Ishikawa (cell line): ENCODE data around the gene CSTPP1.

ENCODE experiments used
- CEBPB ChIP-seq: IDR thresholded peaks from 2 replicates; pipeline ENCODE4 v1.6.1; 2012
- CREB1 ChIP-seq: IDR thresholded peaks from 2 replicates; pipeline ENCODE4 v1.6.1; 2012; ENCODE audit warnings: low read depth
- EGR1 ChIP-seq: IDR thresholded peaks from 2 replicates; pipeline ENCODE4 v1.6.1; 2012
- EP300 ChIP-seq: IDR thresholded peaks from 2 replicates; pipeline ENCODE4 v1.6.1; 2012; ENCODE audit warnings: borderline replicate concordance
- FOXM1 ChIP-seq: IDR thresholded peaks from 2 replicates; pipeline ENCODE4 v1.6.1; 2012; ENCODE audit warnings: low read depth, borderline replicate concordance
- NFIC ChIP-seq: IDR thresholded peaks from 2 replicates; pipeline ENCODE4 v1.6.1; 2012
- RAD21 ChIP-seq: IDR thresholded peaks from 2 replicates; pipeline ENCODE4 v1.6.1; 2012; ENCODE audit warnings: low read depth
- TAF1 ChIP-seq: IDR thresholded peaks from 2 replicates; pipeline ENCODE4 v1.6.1; 2012; ENCODE audit warnings: low read depth, mild to moderate bottlenecking
- TCF12 ChIP-seq: IDR thresholded peaks from 2 replicates; pipeline ENCODE4 v1.6.1; 2012; ENCODE audit warnings: low read depth
- TEAD4 ChIP-seq: IDR thresholded peaks from 2 replicates; pipeline ENCODE4 v1.6.1; 2012
- YY1 ChIP-seq: IDR thresholded peaks from 2 replicates; pipeline ENCODE4 v1.6.1; 2012; ENCODE audit warnings: low read depth
- ZBTB7A ChIP-seq: IDR thresholded peaks from 2 replicates; pipeline ENCODE4 v1.6.1; 2012; ENCODE audit warnings: low read depth
- TF ChIP-seq, protein P1 (sequence below): IDR thresholded peaks from 2 replicates; pipeline ENCODE4 v1.6.1; 2012; ENCODE audit warnings: low read depth, mild to moderate bottlenecking
- TF ChIP-seq, protein P2 (sequence below): IDR thresholded peaks from 2 replicates; pipeline ENCODE4 v1.6.1; 2012
- TF ChIP-seq, protein P3 (sequence below): IDR thresholded peaks from 2 replicates; pipeline ENCODE4 v1.6.1; 2012

The CSTPP1 gene

DNA sequence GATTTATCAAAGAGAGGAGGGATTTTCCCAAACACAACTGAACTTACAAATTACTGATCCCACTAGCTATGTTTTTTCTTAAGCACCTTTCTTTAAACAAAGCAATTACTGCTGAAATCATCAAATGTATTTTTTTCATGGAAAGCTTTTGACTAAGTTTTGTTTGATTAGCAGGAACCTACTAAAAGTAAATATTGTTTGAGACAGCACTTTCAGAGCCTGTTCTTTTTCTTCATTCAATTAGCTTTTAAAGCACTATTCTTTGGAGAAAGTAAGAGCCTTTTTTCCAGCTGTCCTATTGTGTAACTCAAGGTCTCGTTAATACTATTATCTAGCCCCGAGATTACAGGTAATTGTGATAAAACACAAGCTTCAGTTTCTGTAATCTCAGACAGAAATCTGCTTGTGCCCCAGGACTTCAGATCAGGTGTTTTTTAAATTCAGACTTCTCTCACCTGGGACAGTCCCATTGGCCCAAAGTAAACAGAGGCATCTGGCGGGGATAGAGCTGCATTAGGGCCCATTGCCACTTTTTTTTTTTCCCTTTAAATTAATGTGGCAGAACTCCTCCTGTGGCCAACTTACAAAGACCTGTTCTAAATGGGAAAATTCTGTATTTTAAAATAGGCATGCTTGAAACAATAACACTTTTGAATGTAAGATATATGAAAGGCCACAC is 11.0 kb downstream of the CSTPP1 start:
- TF ChIP-seq, protein P1, sequence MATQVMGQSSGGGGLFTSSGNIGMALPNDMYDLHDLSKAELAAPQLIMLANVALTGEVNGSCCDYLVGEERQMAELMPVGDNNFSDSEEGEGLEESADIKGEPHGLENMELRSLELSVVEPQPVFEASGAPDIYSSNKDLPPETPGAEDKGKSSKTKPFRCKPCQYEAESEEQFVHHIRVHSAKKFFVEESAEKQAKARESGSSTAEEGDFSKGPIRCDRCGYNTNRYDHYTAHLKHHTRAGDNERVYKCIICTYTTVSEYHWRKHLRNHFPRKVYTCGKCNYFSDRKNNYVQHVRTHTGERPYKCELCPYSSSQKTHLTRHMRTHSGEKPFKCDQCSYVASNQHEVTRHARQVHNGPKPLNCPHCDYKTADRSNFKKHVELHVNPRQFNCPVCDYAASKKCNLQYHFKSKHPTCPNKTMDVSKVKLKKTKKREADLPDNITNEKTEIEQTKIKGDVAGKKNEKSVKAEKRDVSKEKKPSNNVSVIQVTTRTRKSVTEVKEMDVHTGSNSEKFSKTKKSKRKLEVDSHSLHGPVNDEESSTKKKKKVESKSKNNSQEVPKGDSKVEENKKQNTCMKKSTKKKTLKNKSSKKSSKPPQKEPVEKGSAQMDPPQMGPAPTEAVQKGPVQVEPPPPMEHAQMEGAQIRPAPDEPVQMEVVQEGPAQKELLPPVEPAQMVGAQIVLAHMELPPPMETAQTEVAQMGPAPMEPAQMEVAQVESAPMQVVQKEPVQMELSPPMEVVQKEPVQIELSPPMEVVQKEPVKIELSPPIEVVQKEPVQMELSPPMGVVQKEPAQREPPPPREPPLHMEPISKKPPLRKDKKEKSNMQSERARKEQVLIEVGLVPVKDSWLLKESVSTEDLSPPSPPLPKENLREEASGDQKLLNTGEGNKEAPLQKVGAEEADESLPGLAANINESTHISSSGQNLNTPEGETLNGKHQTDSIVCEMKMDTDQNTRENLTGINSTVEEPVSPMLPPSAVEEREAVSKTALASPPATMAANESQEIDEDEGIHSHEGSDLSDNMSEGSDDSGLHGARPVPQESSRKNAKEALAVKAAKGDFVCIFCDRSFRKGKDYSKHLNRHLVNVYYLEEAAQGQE, result no peak
- TF ChIP-seq YY1 (no peak), ZBTB7A (no peak), TEAD4 (no peak), NFIC (no peak), RAD21 (no peak), TAF1 (no peak), EP300 (no peak), FOXM1 (no peak), EGR1 (no peak)
- TF ChIP-seq, protein P2, sequence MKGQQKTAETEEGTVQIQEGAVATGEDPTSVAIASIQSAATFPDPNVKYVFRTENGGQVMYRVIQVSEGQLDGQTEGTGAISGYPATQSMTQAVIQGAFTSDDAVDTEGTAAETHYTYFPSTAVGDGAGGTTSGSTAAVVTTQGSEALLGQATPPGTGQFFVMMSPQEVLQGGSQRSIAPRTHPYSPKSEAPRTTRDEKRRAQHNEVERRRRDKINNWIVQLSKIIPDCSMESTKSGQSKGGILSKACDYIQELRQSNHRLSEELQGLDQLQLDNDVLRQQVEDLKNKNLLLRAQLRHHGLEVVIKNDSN, result no peak
- TF ChIP-seq, protein P3, sequence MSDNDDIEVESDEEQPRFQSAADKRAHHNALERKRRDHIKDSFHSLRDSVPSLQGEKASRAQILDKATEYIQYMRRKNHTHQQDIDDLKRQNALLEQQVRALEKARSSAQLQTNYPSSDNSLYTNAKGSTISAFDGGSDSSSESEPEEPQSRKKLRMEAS, result no peak

DNA sequence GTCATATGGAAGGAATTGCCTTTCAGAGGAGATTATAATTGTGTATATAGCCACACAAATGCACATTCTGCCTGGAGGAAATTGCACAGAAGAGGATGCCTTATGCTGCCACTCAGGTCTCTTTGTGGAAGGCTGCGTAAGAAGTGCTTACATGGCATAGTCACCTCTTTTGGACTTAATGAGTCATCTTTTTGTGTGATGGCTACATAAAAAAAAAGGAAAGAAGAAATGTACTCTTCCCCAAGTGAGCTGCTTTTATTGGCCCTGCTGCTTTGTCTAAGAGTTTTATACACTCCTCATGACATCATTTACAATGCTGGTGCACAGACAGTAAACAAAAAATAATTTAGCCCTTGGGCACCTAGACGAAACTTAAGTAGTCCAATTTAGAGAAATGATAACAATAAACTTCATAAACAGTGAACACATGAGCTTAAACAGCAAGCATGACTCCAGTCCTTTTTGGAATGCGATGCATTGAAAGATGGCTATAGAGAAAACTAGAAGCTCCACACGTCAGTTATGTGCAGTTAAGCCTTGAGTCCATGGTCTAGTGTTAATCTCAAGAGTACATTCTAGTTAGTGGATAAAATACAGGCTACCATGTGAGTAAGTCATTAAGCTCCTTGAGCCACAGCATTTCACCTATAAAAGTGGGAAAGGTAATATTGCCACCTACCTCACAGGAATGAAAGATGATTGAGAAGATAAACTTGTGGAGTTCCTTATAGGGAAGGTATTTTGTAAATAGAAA is 12.0 kb downstream of the CSTPP1 start:
- TF ChIP-seq NFIC, result no peak

DNA sequence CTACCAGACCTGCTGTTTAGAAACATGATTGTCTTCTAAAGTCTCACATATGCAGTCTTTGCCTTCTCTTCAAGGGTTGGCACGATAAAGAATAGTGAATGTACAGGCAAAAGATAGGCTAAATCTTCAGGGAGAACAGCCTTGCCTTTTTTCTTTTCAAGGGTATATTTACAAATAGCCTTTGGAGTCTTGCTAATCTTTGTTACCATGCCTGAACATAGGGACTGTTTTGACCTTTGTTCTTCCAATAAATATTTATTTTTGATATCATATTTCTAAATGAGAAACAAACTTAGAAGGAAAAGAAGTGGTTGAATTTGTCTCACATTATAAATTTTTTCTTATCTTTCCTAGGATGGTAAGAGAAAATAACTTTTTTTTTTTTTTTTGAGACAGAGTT is 12.7 kb downstream of the CSTPP1 start:
- TF ChIP-seq NFIC (no peak), CREB1 (no peak), EGR1 (no peak), EP300 (no peak), TEAD4 (no peak), TCF12 (no peak), YY1 (no peak), RAD21 (no peak), CEBPB (no peak)
- TF ChIP-seq, protein P3, result no peak
- TF ChIP-seq, protein P2, result no peak

DNA sequence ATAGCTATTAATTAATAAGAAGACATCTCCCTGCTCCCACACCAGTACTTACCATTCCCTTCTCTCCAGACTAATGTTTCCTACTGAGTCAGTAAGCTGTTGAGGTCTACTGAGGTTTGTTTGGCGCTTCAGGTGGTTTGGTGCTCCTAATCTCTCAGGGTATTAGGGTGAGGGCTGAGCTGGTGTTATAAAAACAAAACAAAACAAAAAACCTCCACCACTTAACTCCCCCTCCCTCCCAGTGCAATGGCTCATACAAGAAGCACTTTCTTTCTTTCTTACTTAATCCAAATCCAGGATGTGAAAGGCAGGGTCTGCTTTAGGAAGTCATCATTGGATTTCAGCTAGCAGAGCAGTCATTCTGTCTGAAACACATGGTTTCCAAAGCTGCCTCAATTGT is 15.3 kb downstream of the CSTPP1 start:
- no peak for TF ChIP-seq RAD21
- TF ChIP-seq ZBTB7A, result no peak
- TF ChIP-seq TEAD4, result no peak
- TF ChIP-seq CREB1, result no peak

DNA sequence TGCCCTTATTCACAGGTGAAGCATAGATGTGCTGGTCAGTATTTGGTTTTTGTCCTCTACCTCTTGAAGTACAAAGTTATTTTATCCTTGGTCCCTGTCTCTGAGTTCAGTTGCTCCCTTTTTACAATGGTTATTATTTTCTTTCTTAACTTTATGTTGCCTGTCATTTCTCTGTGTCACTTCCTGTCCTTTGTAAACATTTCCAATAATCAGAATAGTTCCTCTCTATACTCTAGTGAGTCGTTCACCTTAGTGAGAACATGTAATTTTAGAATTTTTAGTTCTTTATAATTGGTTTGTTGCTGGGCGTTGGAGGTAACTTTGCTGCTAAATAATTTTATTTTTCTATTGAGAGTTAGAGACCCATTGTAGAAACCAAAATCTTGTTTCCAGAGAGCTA is 16.0 kb downstream of the CSTPP1 start:
- TF ChIP-seq CEBPB (no peak), TAF1 (no peak), NFIC (no peak), TEAD4 (no peak), YY1 (no peak), ZBTB7A (no peak), RAD21 (no peak), CREB1 (no peak)
- TF ChIP-seq, protein P1, result no peak
- TF ChIP-seq, protein P3, result no peak
- TF ChIP-seq, protein P2, result no peak

DNA sequence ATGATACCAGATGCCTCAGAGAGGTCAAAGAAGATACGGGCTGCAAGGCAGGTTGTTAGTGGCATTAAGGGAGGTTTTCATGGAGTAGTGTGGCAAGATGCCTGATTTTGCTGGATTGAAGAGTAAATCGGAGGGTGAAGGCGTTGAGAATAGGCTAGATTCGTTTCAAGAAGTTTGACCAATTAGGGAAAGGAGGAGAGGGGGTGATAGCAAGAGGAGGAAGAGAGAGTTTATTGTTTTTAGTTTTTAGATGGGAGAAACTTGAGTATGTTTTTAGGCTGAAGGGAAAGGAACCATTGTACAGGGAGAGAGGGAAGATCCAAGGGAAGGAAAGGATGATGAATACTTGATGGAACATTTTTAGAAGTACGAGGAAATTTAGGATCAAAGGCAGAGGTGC is 16.5 kb downstream of the CSTPP1 start:
- no peak for TF ChIP-seq CEBPB
- no peak for TF ChIP-seq CREB1
- no peak for TF ChIP-seq TEAD4
- no peak for TF ChIP-seq TCF12
- no peak for TF ChIP-seq YY1
- no peak for TF ChIP-seq EGR1
- TF ChIP-seq, protein P3, result no peak
- TF ChIP-seq, protein P2, result no peak
- no peak for TF ChIP-seq RAD21
- TF ChIP-seq FOXM1, result no peak
- TF ChIP-seq, protein P1, result no peak
- no peak for TF ChIP-seq EP300
